ENCODE measurements around the gene PPP1R26.

DNA sequence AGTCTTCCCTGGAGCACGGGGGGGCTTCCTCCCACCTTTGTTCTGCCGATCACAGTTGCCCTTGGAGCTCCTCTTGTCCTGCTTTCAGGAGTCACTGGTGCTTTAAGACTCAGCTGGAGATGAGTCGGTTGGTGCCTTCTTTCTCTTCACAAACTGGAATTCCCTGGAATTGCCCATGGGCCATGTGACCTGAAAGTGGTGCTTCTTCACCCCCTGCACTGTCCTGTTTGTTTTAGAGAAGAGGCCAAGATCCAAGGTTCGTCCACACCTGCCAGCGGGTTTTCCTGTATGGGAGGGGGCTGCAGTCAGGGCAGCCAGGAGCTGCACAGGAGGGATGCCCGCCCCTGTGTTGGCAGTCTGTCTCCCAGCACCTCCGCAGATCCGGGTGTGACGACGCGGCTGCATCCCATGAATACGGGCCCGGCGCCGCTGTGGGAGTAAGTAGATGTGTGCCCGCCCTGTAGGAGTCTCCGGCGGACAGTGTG lies 11.4 kb downstream of the PPP1R26 start:
- TF ChIP-seq, protein P1, sequence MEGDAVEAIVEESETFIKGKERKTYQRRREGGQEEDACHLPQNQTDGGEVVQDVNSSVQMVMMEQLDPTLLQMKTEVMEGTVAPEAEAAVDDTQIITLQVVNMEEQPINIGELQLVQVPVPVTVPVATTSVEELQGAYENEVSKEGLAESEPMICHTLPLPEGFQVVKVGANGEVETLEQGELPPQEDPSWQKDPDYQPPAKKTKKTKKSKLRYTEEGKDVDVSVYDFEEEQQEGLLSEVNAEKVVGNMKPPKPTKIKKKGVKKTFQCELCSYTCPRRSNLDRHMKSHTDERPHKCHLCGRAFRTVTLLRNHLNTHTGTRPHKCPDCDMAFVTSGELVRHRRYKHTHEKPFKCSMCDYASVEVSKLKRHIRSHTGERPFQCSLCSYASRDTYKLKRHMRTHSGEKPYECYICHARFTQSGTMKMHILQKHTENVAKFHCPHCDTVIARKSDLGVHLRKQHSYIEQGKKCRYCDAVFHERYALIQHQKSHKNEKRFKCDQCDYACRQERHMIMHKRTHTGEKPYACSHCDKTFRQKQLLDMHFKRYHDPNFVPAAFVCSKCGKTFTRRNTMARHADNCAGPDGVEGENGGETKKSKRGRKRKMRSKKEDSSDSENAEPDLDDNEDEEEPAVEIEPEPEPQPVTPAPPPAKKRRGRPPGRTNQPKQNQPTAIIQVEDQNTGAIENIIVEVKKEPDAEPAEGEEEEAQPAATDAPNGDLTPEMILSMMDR (CRISPR knock-in tag; IDR thresholded peaks at IDR 0.05), result no peak
- TF ChIP-seq ZNF549 (CRISPR knock-in tag; IDR thresholded peaks at IDR 0.05) (no peak), MATR3 (CRISPR knock-in tag; IDR thresholded peaks at IDR 0.05) (no peak), CEBPB (IDR thresholded peaks at IDR 0.05; ENCODE audit: borderline replicate concordance, low read depth, low read length) (no peak), CHD2 (IDR thresholded peaks at IDR 0.05; ENCODE audit: low read depth, low read length) (no peak)

Data from HepG2 (cell line).